KBM-7 (cell line): ENCODE measurements around the gene VGLL3.
"Not testable (repeated sequence)": the region's sequence is repeated elsewhere in the genome, so short reads cannot be mapped to it uniquely, and the experiment has no call there.

Experiments used
- DNase-seq: peaks from one replicate; pipeline ENCODE4 v3.0.0-alpha.2; 2015
- in situ Hi-C: fragments of 300-500 bp; cut with MboI; formaldehyde crosslinking; loops from 2 replicates; pipeline ENCODE4 v1.14.3; 2020; ENCODE audit warnings: low sequenced_read_pairs, low pct_unique_long_range_greater_than_20kb, mixed read lengths

VGLL3 gene

GRCh38 chr3:86991482-86991815, 500 bp upstream of the VGLL3 start:
- DNase-seq: no peak
- in situ Hi-C loops: no loop called here

- in situ Hi-C loops: no loop called here
- DNase-seq: no peak
Observed at GRCh38 chr3:86990012-86990733, 776 bp downstream of the VGLL3 start.

- DNase-seq: no peak
- in situ Hi-C loops: no loop called here
Observed at GRCh38 chr3:86989611-86990010, 1.3 kb downstream of the VGLL3 start.

GRCh38 chr3:86989006-86989405, 1.9 kb downstream of the VGLL3 start:
- in situ Hi-C loops: no loop called here

GRCh38 chr3:86988235-86988634, 2.7 kb downstream of the VGLL3 start:
- no peak for DNase-seq
- in situ Hi-C loops: no loop called here

More at GRCh38 chr3:86989006-86989405, 1.9 kb downstream of the VGLL3 start:
- DNase-seq: no peak

GRCh38 chr3:86987421-86987715, 3.6 kb downstream of the VGLL3 start:
- DNase-seq: no peak
- in situ Hi-C loops: no loop called here

GRCh38 chr3:86986671-86987420, 4.1 kb downstream of the VGLL3 start:
- in situ Hi-C loops: no loop called here
- no peak for DNase-seq

- DNase-seq: no peak
- in situ Hi-C loops: no loop called here
Observed at GRCh38 chr3:86985181-86985826, 5.6 kb downstream of the VGLL3 start.

- in situ Hi-C loops: no loop called here
- DNase-seq: no peak
Observed at GRCh38 chr3:86984271-86984670, 6.7 kb downstream of the VGLL3 start.

- DNase-seq: no peak
- in situ Hi-C loops: no loop called here
Observed at GRCh38 chr3:86982883-86983282, 8.1 kb downstream of the VGLL3 start.

- in situ Hi-C loops: no loop called here
- DNase-seq: no peak
Observed at GRCh38 chr3:86978111-86978551, 12.8 kb downstream of the VGLL3 start.

GRCh38 chr3:86976219-86976618, 14.7 kb downstream of the VGLL3 start:
- in situ Hi-C loops: no loop called here
- no peak for DNase-seq

- DNase-seq, in situ Hi-C loops: not testable (repeated sequence)
Observed at GRCh38 chr3:86974177-86974576, 16.8 kb downstream of the VGLL3 start.

- in situ Hi-C loops: no loop called here
- no peak for DNase-seq
Observed at GRCh38 chr3:86973440-86973839, 17.5 kb downstream of the VGLL3 start.

- DNase-seq: peak; percentile 69
- in situ Hi-C loops: no loop called here
Observed at GRCh38 chr3:86969500-86970189, 21.3 kb downstream of the VGLL3 start.

- in situ Hi-C loops: no loop called here
Observed at GRCh38 chr3:86968244-86968932, 22.6 kb downstream of the VGLL3 start.

GRCh38 chr3:86967062-86967461, 23.9 kb downstream of the VGLL3 start:
- DNase-seq: no peak
- in situ Hi-C loops: no loop called here

More at GRCh38 chr3:86968244-86968932, 22.6 kb downstream of the VGLL3 start:
- no peak for DNase-seq

GRCh38 chr3:86965166-86965565, 25.8 kb downstream of the VGLL3 start:
- DNase-seq: no peak
- in situ Hi-C loops: no loop called here

GRCh38 chr3:86963611-86964010, 27.3 kb downstream of the VGLL3 start:
- DNase-seq: no peak
- in situ Hi-C loops: no loop called here
